B cell (primary cell): ENCODE results near the gene RET. TPM values are rescaled to one million over a fixed set of nuclear protein-coding genes. Genes with fewer than 3 reads are reported as not detected.

Source experiments
- ATAC-seq: fragments of 200-7000 bp; cut with Tn5 transposase; one replicate; pipeline ENCODE4 v1.10.0; 2021; ENCODE audit warnings: low read depth, mild to moderate bottlenecking, moderate number of reproducible peaks, moderate library complexity
- CTCF ChIA-PET: fragments of 350-600 bp; sonication (Branson Sonifier 250); formaldehyde crosslinking; loops from one replicate; lab custom pipeline; 2021; ENCODE audit warnings: antibody characterized with exemption, inconsistent platforms; lab: Charles Lee
- POLR2A ChIA-PET: fragments of 350-600 bp; sonication (Branson Sonifier 250); formaldehyde crosslinking; loops from one replicate; lab custom pipeline; 2021; ENCODE audit warnings: antibody characterized with exemption; lab: Charles Lee
- DNase-seq: peaks from one replicate; pipeline ENCODE4 v3.0.0; 2013
- H2AFZ ChIP-seq: 2 replicates; pipeline ENCODE4 v1.6.1; 2012; ENCODE audit warnings: mild to moderate bottlenecking, low read depth, low read length; ENCODE audit not compliant: insufficient read depth, poor library complexity, severe bottlenecking
- H3K27ac ChIP-seq, 2 donors: 1 replicate in 1 of 2; 2 replicates in 1 of 2; pipeline ENCODE4 v1.5.1; 2012 to 2013; ENCODE audit warnings: low read length in 2 of 2, mild to moderate bottlenecking in 2 of 2, moderate library complexity in 1 of 2
- H3K27me3 ChIP-seq, 4 experiments: fragments of 200-600 bp in 1 of 4; sonication (generic) in 1 of 4; replicated peaks in 1 of 4; 1 replicate in 2 of 4; 2 replicates in 2 of 4; pipeline versions ENCODE4 v1.6.1 to v1.7.0; 2013 to 2016; ENCODE audit warnings: low read length in 3 of 4, mild to moderate bottlenecking in 2 of 4, mixed read lengths in 1 of 4, moderate library complexity in 1 of 4; ENCODE audit not compliant: insufficient read depth in 4 of 4, control insufficient read depth in 3 of 4; ENCODE audit errors: control extremely low read depth in 1 of 4
- H3K36me3 ChIP-seq, 2 experiments: replicated peaks in 1 of 2; 1 replicate in 1 of 2; 2 replicates in 1 of 2; pipeline versions ENCODE4 v1.6.1 to v1.7.1; 2013; ENCODE audit warnings: low read length in 1 of 2; ENCODE audit not compliant: insufficient read depth in 2 of 2, control insufficient read depth in 1 of 2; ENCODE audit errors: control extremely low read depth in 1 of 2, extremely low read depth in 1 of 2
- H3K4me1 ChIP-seq, 2 donors: fragments of 200-600 bp in 1 of 2; sonication (generic) in 1 of 2; 1 replicate in 1 of 2; 2 replicates in 1 of 2; pipeline versions ENCODE4 v1.5.1 to v1.6.1; 2013 to 2017; ENCODE audit warnings: low read length in 2 of 2; ENCODE audit not compliant: control insufficient read depth in 2 of 2, insufficient read depth in 2 of 2
- H3K4me2 ChIP-seq: replicated peaks from 2 replicates; pipeline ENCODE3; 2012; ENCODE audit warnings: mild to moderate bottlenecking, low read depth, low read length; ENCODE audit not compliant: poor library complexity, severe bottlenecking
- H3K4me3 ChIP-seq, 5 experiments: fragments of 200-600 bp in 1 of 5; sonication (generic) in 1 of 5; 1 replicate in 3 of 5; 2 replicates in 2 of 5; pipeline versions ENCODE4 v1.5.1 to v1.7.0; 2011 to 2016; ENCODE audit warnings: low read length in 4 of 5, mild to moderate bottlenecking in 4 of 5, low read depth in 2 of 5, control low read depth in 1 of 5, moderate library complexity in 1 of 5; ENCODE audit not compliant: insufficient read depth in 1 of 5; ENCODE audit errors: control extremely low read depth in 1 of 5, extremely low read depth in 1 of 5
- H3K79me2 ChIP-seq: fragments of 200-600 bp; sonication (generic); one replicate; pipeline ENCODE4 v1.6.0; 2016; ENCODE audit warnings: low read length; ENCODE audit not compliant: control insufficient read depth, insufficient read depth
- H3K9ac ChIP-seq: fragments of 200-600 bp; sonication (generic); 2 replicates; pipeline ENCODE4 v1.6.1; 2017; ENCODE audit warnings: mild to moderate bottlenecking, low read length, moderate library complexity
- H3K9me3 ChIP-seq, 3 donors: one replicate each; pipeline versions ENCODE4 v1.6.1 to v1.7.1; 2013; ENCODE audit warnings: low read length in 2 of 3; ENCODE audit not compliant: control insufficient read depth in 2 of 3, insufficient read depth in 1 of 3; ENCODE audit errors: control extremely low read depth in 1 of 3
- H4K20me1 ChIP-seq: 2 replicates; pipeline ENCODE4 v1.6.0; 2012; ENCODE audit warnings: mild to moderate bottlenecking, low read length; ENCODE audit not compliant: insufficient read depth, control insufficient read depth, poor library complexity, severe bottlenecking
- H3K27ac Mint-ChIP-seq: one replicate; pipeline ENCODE4 v1.8.0; 2021; ENCODE audit warnings: mixed read lengths
- H3K27me3 Mint-ChIP-seq: one replicate; pipeline ENCODE4 v1.8.0; 2021; ENCODE audit warnings: mixed read lengths
- H3K4me1 Mint-ChIP-seq: one replicate; pipeline ENCODE4 v1.8.0; 2021; ENCODE audit warnings: mixed read lengths
- H3K4me3 Mint-ChIP-seq: one replicate; pipeline ENCODE4 v1.8.0; 2021; ENCODE audit warnings: mixed read lengths
- H3K9me3 Mint-ChIP-seq: one replicate; pipeline ENCODE4 v1.8.0; 2022; ENCODE audit warnings: mixed read lengths; ENCODE audit not compliant: insufficient read depth
- EZH2 ChIP-seq: IDR thresholded peaks from 2 replicates; pipeline ENCODE4 v1.6.1; 2012; ENCODE audit warnings: borderline replicate concordance, low read depth, mild to moderate bottlenecking, moderate library complexity, low read length; ENCODE audit not compliant: insufficient read depth, poor library complexity, severe bottlenecking
- WGBS: methylation state at CpG from one replicate; pipeline ENCODE4 v1.1.5; 2013; ENCODE audit warnings: missing lambda C conversion rate; ENCODE audit not compliant: insufficient coverage; 5-methylcytosine and 5-hydroxymethylcytosine counted together
- intact Hi-C: fragments of 100-400 bp; cut with micrococcal nuclease; formaldehyde crosslinking; loops from one replicate; pipeline ENCODE4 v1.10.0; 2022
- polyA plus RNA-seq: library from polyadenylated mRNA; depleted of rRNA; stranded (reverse); fragments of >200 nt; gene quantifications from 2 replicates; pipeline ENCODE4 v1.2.3, GENCODE V29; 2012
- total RNA-seq, 2 donors: library from RNA; stranded (reverse); fragments of 120-200 nt in 1 of 2; gene quantifications; 1 replicate in 1 of 2; 2 replicates in 1 of 2; pipeline versions ENCODE4 v1.2.3 to v1.2.4, GENCODE V29; 2013 to 2022
- TF ChIP-seq, protein P1 (sequence below): fragments of 200-600 bp; IDR thresholded peaks from one replicate; pipeline ENCODE4 v1.8.0; 2022; ENCODE audit warnings: antibody characterized with exemption, mild to moderate bottlenecking

RET gene
- total and polyA plus RNA-seq, 2 donors (not counting 1 experiment from before 2014, with no cell fraction given), result 0.16 to 0.27 TPM

DNA sequence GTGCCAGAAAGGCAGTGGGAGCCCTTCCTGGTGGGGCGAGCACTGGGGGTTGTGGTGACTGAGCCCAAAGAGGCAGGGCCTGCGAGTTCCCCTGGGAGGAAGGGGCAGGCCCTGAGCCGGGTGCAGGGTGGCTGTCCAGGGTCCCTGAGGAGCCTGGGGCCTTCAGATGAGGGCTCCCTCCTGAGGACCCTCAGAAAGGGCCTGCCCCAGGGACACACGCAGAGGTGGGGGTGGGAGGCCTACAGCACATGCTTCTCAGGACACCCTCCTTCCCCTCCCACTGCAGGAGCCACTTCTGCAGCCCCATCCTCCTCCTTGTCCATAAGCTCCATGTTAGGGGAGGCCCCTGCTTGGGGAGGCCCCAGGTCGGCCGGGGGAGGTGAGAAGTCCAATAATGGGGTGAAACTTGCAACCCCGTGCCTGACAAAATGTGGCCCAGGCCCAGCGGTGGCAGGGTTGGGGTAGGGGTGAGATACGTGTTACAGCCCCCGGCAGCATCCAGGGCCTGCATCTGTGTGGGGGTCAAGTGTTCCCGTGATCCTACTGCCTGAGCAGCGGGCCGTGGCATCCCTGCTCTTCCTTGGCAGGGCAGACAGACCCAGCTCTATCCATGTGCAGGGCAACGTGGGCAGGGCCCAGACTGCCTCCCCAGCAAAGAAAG, 31.8 kb upstream of the RET start:
- H3K27me3 Mint-ChIP-seq, result peaks cover 4% of the 10 kb centered on the region
- no peak for ATAC-seq

DNA sequence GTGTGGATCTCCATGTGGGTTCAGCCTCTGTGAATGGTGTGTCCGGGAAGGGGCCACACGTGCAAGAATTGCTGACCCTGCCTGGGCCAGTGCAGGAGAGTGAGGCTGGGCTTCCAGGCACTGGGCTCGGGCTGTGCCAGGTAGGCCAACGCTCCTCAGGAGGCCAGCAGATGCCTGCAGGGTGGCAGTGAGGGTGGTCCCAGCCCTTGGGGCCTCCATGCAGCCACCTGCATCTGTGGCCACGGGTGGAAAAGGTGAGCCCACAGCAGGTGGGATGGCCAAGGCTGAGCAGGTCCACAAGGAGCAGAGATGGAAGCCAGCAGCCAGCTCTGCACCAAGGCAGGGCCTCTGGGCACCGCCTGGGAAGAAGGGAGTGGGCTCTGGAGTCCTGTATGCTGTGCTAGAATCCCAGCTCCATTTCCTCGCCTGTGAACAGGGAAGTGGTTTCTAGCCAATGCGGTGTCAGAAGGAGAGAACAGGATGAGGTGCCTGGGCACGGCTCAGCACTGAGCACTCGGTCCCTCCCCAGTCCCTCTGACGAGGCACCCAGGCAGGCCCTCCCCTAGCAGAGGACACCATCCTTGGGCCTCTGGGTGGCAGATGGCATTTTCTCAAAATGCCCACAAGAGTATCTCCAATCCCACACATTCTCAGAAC, 31.1 kb upstream of the RET start:
- Histone ChIP-seq H3K9ac (no peak overlapping the region), H2AFZ (no peak overlapping the region), H3K4me3 (no peak overlapping the region), H4K20me1 (no peaks in the 10 kb centered on the region), H3K4me1 (no peaks in the 10 kb centered on the region), H3K27ac (no peak overlapping the region), H3K4me2 (no peak overlapping the region), H3K27me3 (no peaks in the 10 kb centered on the region), H3K9me3 (no peaks in the 10 kb centered on the region), H3K36me3 (no peaks in the 10 kb centered on the region), H3K79me2 (no peaks in the 10 kb centered on the region)
- no peak overlapping the region for H3K27ac Mint-ChIP-seq
- no peak for TF ChIP-seq EZH2
- TF ChIP-seq, protein P1, sequence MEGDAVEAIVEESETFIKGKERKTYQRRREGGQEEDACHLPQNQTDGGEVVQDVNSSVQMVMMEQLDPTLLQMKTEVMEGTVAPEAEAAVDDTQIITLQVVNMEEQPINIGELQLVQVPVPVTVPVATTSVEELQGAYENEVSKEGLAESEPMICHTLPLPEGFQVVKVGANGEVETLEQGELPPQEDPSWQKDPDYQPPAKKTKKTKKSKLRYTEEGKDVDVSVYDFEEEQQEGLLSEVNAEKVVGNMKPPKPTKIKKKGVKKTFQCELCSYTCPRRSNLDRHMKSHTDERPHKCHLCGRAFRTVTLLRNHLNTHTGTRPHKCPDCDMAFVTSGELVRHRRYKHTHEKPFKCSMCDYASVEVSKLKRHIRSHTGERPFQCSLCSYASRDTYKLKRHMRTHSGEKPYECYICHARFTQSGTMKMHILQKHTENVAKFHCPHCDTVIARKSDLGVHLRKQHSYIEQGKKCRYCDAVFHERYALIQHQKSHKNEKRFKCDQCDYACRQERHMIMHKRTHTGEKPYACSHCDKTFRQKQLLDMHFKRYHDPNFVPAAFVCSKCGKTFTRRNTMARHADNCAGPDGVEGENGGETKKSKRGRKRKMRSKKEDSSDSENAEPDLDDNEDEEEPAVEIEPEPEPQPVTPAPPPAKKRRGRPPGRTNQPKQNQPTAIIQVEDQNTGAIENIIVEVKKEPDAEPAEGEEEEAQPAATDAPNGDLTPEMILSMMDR, result no peak
- no peaks in the 10 kb centered on the region for H3K4me1 Mint-ChIP-seq
- POLR2A ChIA-PET, result no interaction called here
- peaks cover 4% of the 10 kb centered on the region for H3K27me3 Mint-ChIP-seq
- DNase-seq, result no peak
- no peaks in the 10 kb centered on the region for H3K9me3 Mint-ChIP-seq
- intact Hi-C loops, result no loop called here
- no peak for ATAC-seq
- CTCF ChIA-PET, result no interaction called here
- WGBS, result 69% methylated on average over 11 of the region's 11 CpGs
- H3K4me3 Mint-ChIP-seq, result no peak overlapping the region

More for the DNA sequence above, 31.8 kb upstream of the RET start:
- Histone ChIP-seq H3K9ac (no peak overlapping the region), H3K4me1 (no peaks in the 10 kb centered on the region), H3K79me2 (no peaks in the 10 kb centered on the region), H3K36me3 (no peaks in the 10 kb centered on the region), H3K4me3 (no peak overlapping the region), H3K9me3 (no peaks in the 10 kb centered on the region), H3K4me2 (no peak overlapping the region), H4K20me1 (no peaks in the 10 kb centered on the region), H3K27ac (no peak overlapping the region), H3K27me3 (no peaks in the 10 kb centered on the region), H2AFZ (no peak overlapping the region)
- Mint-ChIP-seq H3K4me1 (no peaks in the 10 kb centered on the region), H3K27ac (no peak overlapping the region), H3K9me3 (no peaks in the 10 kb centered on the region), H3K4me3 (no peak overlapping the region)
- intact Hi-C loops, result no loop called here
- no peak for DNase-seq
- no peak for TF ChIP-seq EZH2
- TF ChIP-seq, protein P1, result no peak
- CTCF ChIA-PET, result interaction anchor here (0.9 kb wide), 1 partner anchor 10 kb away, joined by 3 read pairs; no protein-coding TSS in a partner anchor
- 71% methylated on average over 12 of the region's 14 CpGs for WGBS
- POLR2A ChIA-PET, result no interaction called here
